NCI-H69 (cell line): ENCODE measurements around the gene CDC14C.

Experiments
- DNase-seq: peaks from one replicate; lab custom pipeline; 2025; lab: John Stamatoyannopoulos, UW

Gene CDC14C

DNA sequence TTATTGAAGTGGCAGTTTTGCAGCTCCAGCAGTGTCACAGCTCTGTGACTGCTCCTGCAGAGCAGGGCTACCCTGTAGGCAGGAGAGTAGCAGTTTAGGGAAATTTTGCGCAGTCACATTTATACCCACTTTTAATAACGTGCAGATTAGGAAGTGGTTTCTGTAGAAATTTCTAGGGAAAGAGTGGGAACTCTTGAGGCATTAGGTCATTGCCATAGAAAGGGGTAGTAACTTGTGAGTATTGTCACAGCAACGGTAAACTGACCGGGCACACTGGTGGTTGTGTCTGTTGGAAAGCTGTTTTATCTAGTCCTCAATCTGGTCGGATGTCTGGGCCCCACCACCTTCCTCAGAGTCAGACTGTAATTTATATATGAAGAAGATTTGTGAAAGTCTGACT is 51.9 kb downstream of the CDC14C start:
- no peak for DNase-seq

DNA sequence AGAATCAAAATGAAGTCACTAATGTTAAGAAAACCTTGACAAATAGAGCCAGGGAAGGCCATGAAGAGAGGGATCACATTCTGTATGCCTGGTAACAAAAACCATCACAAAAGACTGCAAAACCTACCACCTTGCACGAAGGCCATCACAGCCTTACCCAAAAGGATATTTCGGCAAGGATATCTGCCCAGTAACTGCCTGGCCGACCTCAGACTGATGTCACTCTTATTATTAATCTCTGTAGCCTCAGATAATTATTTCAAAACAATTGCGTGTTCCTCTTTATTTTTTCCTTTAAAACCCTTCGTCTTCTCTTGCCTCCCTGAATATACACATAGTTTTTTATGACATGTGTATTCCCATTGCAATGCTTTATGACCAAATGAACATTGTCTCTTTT is 52.5 kb downstream of the CDC14C start:
- DNase-seq, result no peak
